CD4-positive, alpha-beta T cell treated with Interleukin-15 for 4 hours (primary cell): ENCODE data around the gene VAMP5.
A peak's percentile ranks its signal among the peaks of the same experiment; 100 is the strongest.

ENCODE experiments used
- DNase-seq: peaks from one replicate; pipeline ENCODE4 v3.0.0-alpha.2; 2020; ENCODE audit warnings: low spot score

Gene VAMP5

GRCh38 chr2:85635636-85636035 lies 51.4 kb downstream of the VAMP5 start:
- no peak for DNase-seq

GRCh38 chr2:85642725-85643124 lies 58.5 kb downstream of the VAMP5 start:
- peak; percentile 14 for DNase-seq
